NOMO-1 treated with DMSO at 0.1 percent for 48 hours (cell line): ENCODE measurements around the gene CEACAM1.
"Not testable (repeated sequence)": the region's sequence is repeated elsewhere in the genome, so short reads cannot be mapped to it uniquely, and the experiment has no call there.

Experiments
- DNase-seq: peaks from one replicate; lab custom pipeline; 2025; ENCODE audit not compliant: unreplicated experiment; lab: John Stamatoyannopoulos, UW

The CEACAM1 gene

GRCh38 chr19:42549067-42549466 is 20.8 kb upstream of the CEACAM1 start:
- not testable (repeated sequence) for DNase-seq

- no peak for DNase-seq
Measured at GRCh38 chr19:42548552-42548951, 20.3 kb upstream of the CEACAM1 start.

GRCh38 chr19:42547929-42548328 is 19.6 kb upstream of the CEACAM1 start:
- DNase-seq = no peak

- no peak for DNase-seq
Measured at GRCh38 chr19:42546831-42547500, 18.7 kb upstream of the CEACAM1 start.

- DNase-seq = no peak
Measured at GRCh38 chr19:42544146-42544545, 15.9 kb upstream of the CEACAM1 start.

- no peak for DNase-seq
Measured at GRCh38 chr19:42542791-42543190, 14.5 kb upstream of the CEACAM1 start.

GRCh38 chr19:42540071-42540553 is 11.8 kb upstream of the CEACAM1 start:
- no peak for DNase-seq

GRCh38 chr19:42538841-42539709 is 10.8 kb upstream of the CEACAM1 start:
- no peak for DNase-seq

GRCh38 chr19:42535276-42535675 is 7.0 kb upstream of the CEACAM1 start:
- DNase-seq = not testable (repeated sequence)

GRCh38 chr19:42534391-42534790 is 6.1 kb upstream of the CEACAM1 start:
- no peak for DNase-seq

- DNase-seq = no peak
Measured at GRCh38 chr19:42532891-42533290, 4.6 kb upstream of the CEACAM1 start.

GRCh38 chr19:42531313-42531712 is 3.0 kb upstream of the CEACAM1 start:
- no peak for DNase-seq

- peak; percentile 13 for DNase-seq
Measured at GRCh38 chr19:42529248-42529764, 1.0 kb upstream of the CEACAM1 start.

- no peak for DNase-seq
Measured at GRCh38 chr19:42524943-42525342, 3.3 kb downstream of the CEACAM1 start.

- DNase-seq = no peak
Measured at GRCh38 chr19:42524250-42524649, 4.0 kb downstream of the CEACAM1 start.

- not testable (repeated sequence) for DNase-seq
Measured at GRCh38 chr19:42522262-42522661, 6.0 kb downstream of the CEACAM1 start.

GRCh38 chr19:42521346-42522030 is 6.8 kb downstream of the CEACAM1 start:
- peak; percentile 15 for DNase-seq

- no peak for DNase-seq
Measured at GRCh38 chr19:42519108-42519507, 9.2 kb downstream of the CEACAM1 start.

GRCh38 chr19:42516771-42517170 is 11.5 kb downstream of the CEACAM1 start:
- DNase-seq = no peak

GRCh38 chr19:42515241-42515832 is 12.9 kb downstream of the CEACAM1 start:
- DNase-seq = no peak

- no peak for DNase-seq
Measured at GRCh38 chr19:42514449-42514848, 13.8 kb downstream of the CEACAM1 start.
